Stimulated activated naive CD8-positive, alpha-beta T cell treated with anti-CD3 and anti-CD28 coated beads, Interleukin-15, amount 100 ng/mL, for 72 hours (primary cell): Measurements from ENCODE around the gene ADAMTSL4.
"Not testable (repeated sequence)": the region's sequence is repeated elsewhere in the genome, so short reads cannot be mapped to it uniquely, and the experiment has no call there.

Source experiments
- ATAC-seq: fragments of 150-1000 bp; cut with Tn5 transposase; 2 replicates; pipeline ENCODE4 v1.10.0; 2021; ENCODE audit warnings: mild to moderate bottlenecking, moderate library complexity
- DNase-seq, 2 donors: peaks; one replicate each; pipeline ENCODE4 v3.0.0; 2021 to 2022
- H3K27ac Mint-ChIP-seq, 2 donors: one replicate each; pipeline ENCODE4 v1.8.0; 2022; ENCODE audit warnings: mild to moderate bottlenecking in 2 of 2, mixed read lengths in 2 of 2, moderate library complexity in 2 of 2
- H3K27me3 Mint-ChIP-seq: one replicate; pipeline ENCODE4 v1.8.0; 2022; ENCODE audit warnings: mixed read lengths
- H3K4me1 Mint-ChIP-seq: one replicate; pipeline ENCODE4 v1.8.0; 2022; ENCODE audit warnings: mild to moderate bottlenecking, mixed read lengths
- H3K4me3 Mint-ChIP-seq, 2 donors: one replicate each; pipeline ENCODE4 v1.8.0; 2022; ENCODE audit warnings: mild to moderate bottlenecking in 2 of 2, mixed read lengths in 2 of 2, moderate library complexity in 1 of 2
- H3K9me3 Mint-ChIP-seq, 2 donors: one replicate each; pipeline ENCODE4 v1.8.0; 2022; ENCODE audit warnings: mixed read lengths in 2 of 2

The ADAMTSL4 gene

GRCh38 chr1:150579945-150580642, 30.9 kb downstream of the ADAMTSL4 start:
- Mint-ChIP-seq H3K4me3 (peak overlapping the region; percentile 85 to 93), H3K4me1 (peaks cover 26% of the 10 kb centered on the region), H3K9me3 (no peaks in the 10 kb centered on the region), H3K27me3 (no peaks in the 10 kb centered on the region), H3K27ac (peak overlapping the region; percentile 81 to 95)
- ATAC-seq (no peak), DNase-seq (no peak)

DNA sequence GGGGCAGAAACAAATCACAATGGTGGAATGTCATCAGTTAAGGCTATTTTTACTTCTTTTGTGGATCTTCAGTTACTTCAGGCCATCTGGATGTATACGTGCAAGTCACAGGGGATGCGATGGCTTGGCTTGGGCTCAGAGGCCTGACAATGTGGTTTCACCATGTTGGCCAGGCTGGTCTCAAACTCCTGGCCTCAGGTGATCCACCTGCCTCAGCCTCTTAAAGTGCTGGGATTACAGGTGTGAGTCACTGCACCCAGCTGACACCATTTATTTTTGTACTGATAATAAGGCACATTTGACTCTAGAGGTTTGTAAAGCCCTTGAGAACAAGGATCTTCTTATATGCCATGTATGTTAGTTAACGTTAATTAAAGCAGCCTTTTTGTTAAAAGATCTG, 31.8 kb downstream of the ADAMTSL4 start:
- H3K4me1 Mint-ChIP-seq: peaks cover 19% of the 10 kb centered on the region
- H3K27ac Mint-ChIP-seq, ATAC-seq, H3K9me3 Mint-ChIP-seq, H3K27me3 Mint-ChIP-seq, DNase-seq: not testable (repeated sequence)
- H3K4me3 Mint-ChIP-seq: peak overlapping the region; percentile 85 to 93

GRCh38 chr1:150581437-150581836, 32.2 kb downstream of the ADAMTSL4 start:
- not testable (repeated sequence) for H3K9me3 Mint-ChIP-seq, H3K27me3 Mint-ChIP-seq, ATAC-seq, H3K27ac Mint-ChIP-seq, H3K4me3 Mint-ChIP-seq, DNase-seq
- H3K4me1 Mint-ChIP-seq: peaks cover 16% of the 10 kb centered on the region

- H3K9me3 Mint-ChIP-seq, H3K4me3 Mint-ChIP-seq: not testable (repeated sequence)
Measured at GRCh38 chr1:150581962-150582361, 32.8 kb downstream of the ADAMTSL4 start.

GRCh38 chr1:150582371-150582770, 33.2 kb downstream of the ADAMTSL4 start:
- ATAC-seq (no peak), DNase-seq (no peak)
- Mint-ChIP-seq H3K27me3 (no peaks in the 10 kb centered on the region), H3K4me1 (peaks cover 16% of the 10 kb centered on the region), H3K27ac (no peak overlapping the region), H3K4me3 (no peak overlapping the region), H3K9me3 (no peaks in the 10 kb centered on the region)

More at GRCh38 chr1:150581962-150582361, 32.8 kb downstream of the ADAMTSL4 start:
- DNase-seq, ATAC-seq, H3K27me3 Mint-ChIP-seq, H3K27ac Mint-ChIP-seq: not testable (repeated sequence)
- peaks cover 16% of the 10 kb centered on the region for H3K4me1 Mint-ChIP-seq

GRCh38 chr1:150596095-150596892, 47.1 kb downstream of the ADAMTSL4 start:
- H3K27ac Mint-ChIP-seq: peak overlapping the region in 1 of 2 donors; percentile 86
- ATAC-seq (no peak), DNase-seq (no peak)
- no peaks in the 10 kb centered on the region for H3K9me3 Mint-ChIP-seq
- H3K4me3 Mint-ChIP-seq: no peak overlapping the region
- H3K4me1 Mint-ChIP-seq: peaks cover 13% of the 10 kb centered on the region
- H3K27me3 Mint-ChIP-seq: no peaks in the 10 kb centered on the region

GRCh38 chr1:150596976-150597375, 47.8 kb downstream of the ADAMTSL4 start:
- peaks cover 13% of the 10 kb centered on the region for H3K4me1 Mint-ChIP-seq
- no peaks in the 10 kb centered on the region for H3K9me3 Mint-ChIP-seq
- H3K27me3 Mint-ChIP-seq: no peaks in the 10 kb centered on the region
- ATAC-seq (no peak), DNase-seq (no peak)
- H3K27ac Mint-ChIP-seq: peak overlapping the region in 1 of 2 donors; percentile 86
- no peak overlapping the region for H3K4me3 Mint-ChIP-seq

GRCh38 chr1:150598346-150598745, 49.1 kb downstream of the ADAMTSL4 start:
- not testable (repeated sequence) for H3K27ac Mint-ChIP-seq, H3K27me3 Mint-ChIP-seq, H3K4me3 Mint-ChIP-seq, ATAC-seq, DNase-seq, H3K9me3 Mint-ChIP-seq
- peaks cover 11% of the 10 kb centered on the region for H3K4me1 Mint-ChIP-seq

DNA sequence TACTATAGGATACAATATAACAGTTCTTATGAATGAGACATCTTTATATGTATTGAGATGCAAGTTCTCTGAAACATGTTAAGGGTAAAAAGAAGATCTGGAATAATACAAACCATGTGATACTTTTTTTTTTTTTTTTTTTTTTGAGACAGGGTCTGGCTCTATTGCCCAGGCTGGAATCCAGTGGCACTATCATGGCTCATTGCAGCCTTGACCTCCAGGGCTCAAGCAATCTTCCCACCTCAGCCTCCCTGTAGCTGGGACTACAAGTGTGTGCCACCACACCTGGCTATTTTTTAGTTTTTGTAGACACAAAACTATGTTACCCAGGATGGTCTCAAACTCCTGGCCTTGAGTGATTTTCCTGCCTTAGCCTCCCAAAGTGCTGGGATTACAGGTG, 52.3 kb downstream of the ADAMTSL4 start:
- DNase-seq: no peak
- Mint-ChIP-seq H3K4me3 (no peak overlapping the region), H3K27me3 (no peaks in the 10 kb centered on the region), H3K4me1 (peaks cover 15% of the 10 kb centered on the region), H3K9me3 (no peaks in the 10 kb centered on the region), H3K27ac (no peak overlapping the region)
- ATAC-seq: no peak

- H3K9me3 Mint-ChIP-seq, H3K27ac Mint-ChIP-seq, H3K4me3 Mint-ChIP-seq, ATAC-seq, H3K27me3 Mint-ChIP-seq, DNase-seq: not testable (repeated sequence)
- peaks cover 13% of the 10 kb centered on the region for H3K4me1 Mint-ChIP-seq
Measured at GRCh38 chr1:150602372-150602771, 53.2 kb downstream of the ADAMTSL4 start.

DNA sequence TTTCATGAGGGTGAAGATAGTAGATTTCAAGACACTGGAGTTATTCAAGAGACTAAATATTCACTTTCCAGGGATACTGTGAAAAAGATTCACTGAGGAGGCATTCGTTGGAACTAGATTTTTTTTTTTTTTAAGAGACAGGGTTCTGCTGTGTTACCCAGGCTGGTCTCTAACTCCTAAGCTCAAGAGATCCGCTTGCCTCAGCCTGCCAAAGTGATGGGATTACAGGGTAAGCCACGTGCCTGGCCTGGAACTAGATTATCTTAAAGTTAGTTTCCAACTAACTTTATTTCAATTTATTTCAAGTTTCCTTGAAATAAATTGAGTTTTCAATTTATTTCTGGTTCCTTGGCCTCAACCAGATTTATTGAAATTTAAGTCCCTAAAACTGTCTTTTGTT, 54.5 kb downstream of the ADAMTSL4 start:
- Mint-ChIP-seq H3K4me1 (peaks cover 13% of the 10 kb centered on the region), H3K4me3 (no peak overlapping the region), H3K27ac (no peak overlapping the region)

GRCh38 chr1:150604226-150604588, 55.0 kb downstream of the ADAMTSL4 start:
- no peak overlapping the region for H3K4me3 Mint-ChIP-seq

More for the DNA sequence above, 54.5 kb downstream of the ADAMTSL4 start:
- ATAC-seq (no peak), DNase-seq (no peak)
- H3K27me3 Mint-ChIP-seq: no peaks in the 10 kb centered on the region
- no peaks in the 10 kb centered on the region for H3K9me3 Mint-ChIP-seq

GRCh38 chr1:150605451-150605731, 56.2 kb downstream of the ADAMTSL4 start:
- not testable (repeated sequence) for H3K27me3 Mint-ChIP-seq, DNase-seq, H3K9me3 Mint-ChIP-seq, ATAC-seq, H3K4me3 Mint-ChIP-seq
- Mint-ChIP-seq H3K4me1 (peaks cover 13% of the 10 kb centered on the region), H3K27ac (peak overlapping the region in 1 of 2 donors; percentile 93)

More at GRCh38 chr1:150604226-150604588, 55.0 kb downstream of the ADAMTSL4 start:
- H3K27ac Mint-ChIP-seq: peak overlapping the region in 1 of 2 donors; percentile 93
- H3K27me3 Mint-ChIP-seq: no peaks in the 10 kb centered on the region
- H3K4me1 Mint-ChIP-seq: peaks cover 13% of the 10 kb centered on the region
- ATAC-seq: no peak
- DNase-seq: no peak
- no peaks in the 10 kb centered on the region for H3K9me3 Mint-ChIP-seq

DNA sequence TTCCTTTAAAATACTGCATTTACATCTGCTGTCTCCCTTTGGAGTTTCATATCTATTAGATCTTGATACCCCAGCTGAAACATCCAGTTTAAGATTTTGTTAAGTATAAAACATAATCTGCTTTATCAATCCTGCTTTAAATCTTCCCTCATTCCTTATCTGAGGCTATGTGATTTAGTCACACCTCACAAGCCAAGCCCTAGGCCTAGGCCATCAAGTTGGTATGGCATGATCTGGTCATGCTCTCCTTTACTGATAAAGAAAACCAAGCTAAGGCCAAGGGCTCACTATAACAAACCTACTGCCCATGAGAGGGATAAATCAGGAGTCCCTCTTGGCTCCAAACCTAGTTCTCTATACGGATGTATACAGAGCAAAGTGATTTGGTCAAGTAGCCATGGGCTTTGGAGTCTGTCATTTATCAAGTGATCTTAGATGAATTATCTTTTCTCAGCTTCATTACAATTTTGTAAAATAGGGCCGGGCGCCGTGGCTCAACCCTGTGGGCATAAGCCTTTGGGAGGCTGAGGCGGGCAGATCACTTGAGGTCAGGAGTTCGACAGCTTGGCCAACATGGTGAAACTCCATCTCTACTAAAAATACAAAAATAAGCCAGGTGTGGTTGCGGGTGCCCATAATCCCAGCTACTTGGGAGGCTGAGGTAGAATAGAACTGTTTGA, 57.4 kb downstream of the ADAMTSL4 start:
- ATAC-seq (no peak), DNase-seq (no peak)
- Mint-ChIP-seq H3K27me3 (no peaks in the 10 kb centered on the region), H3K27ac (peak overlapping the region in 1 of 2 donors; percentile 93), H3K4me1 (peaks cover 22% of the 10 kb centered on the region), H3K9me3 (no peaks in the 10 kb centered on the region), H3K4me3 (no peak overlapping the region)

GRCh38 chr1:150609732-150610131, 60.5 kb downstream of the ADAMTSL4 start:
- DNase-seq (no peak), ATAC-seq (no peak)
- Mint-ChIP-seq H3K9me3 (no peaks in the 10 kb centered on the region), H3K27ac (peak overlapping the region in 1 of 2 donors; percentile 58), H3K4me3 (no peak overlapping the region), H3K4me1 (peaks cover 45% of the 10 kb centered on the region), H3K27me3 (no peaks in the 10 kb centered on the region)
